Smooth muscle cell (in vitro differentiated cells): ENCODE results near the gene CTIF. TPM values are rescaled to one million over a fixed set of nuclear protein-coding genes. Genes with fewer than 3 reads are reported as not detected.

Experiments
- DNase-seq: peaks from one replicate; lab custom pipeline; 2025; ENCODE audit not compliant: unreplicated experiment; lab: John Stamatoyannopoulos, UW
- H2AFZ ChIP-seq: fragments of 200-600 bp; sonication (generic); 2 replicates; pipeline ENCODE4 v1.6.0; 2016; ENCODE audit warnings: antibody characterized with exemption, low read depth, mild to moderate bottlenecking
- H3F3A ChIP-seq: fragments of 200-600 bp; sonication (generic); 2 replicates; pipeline ENCODE4 v1.6.0; 2017; ENCODE audit warnings: antibody characterized with exemption, low read depth
- H3K27ac ChIP-seq: fragments of 200-600 bp; sonication (generic); 2 replicates; pipeline ENCODE4 v1.5.1; 2016; ENCODE audit warnings: low read depth, mild to moderate bottlenecking
- H3K27me3 ChIP-seq: fragments of 200-600 bp; sonication (generic); 2 replicates; pipeline ENCODE4 v1.6.1; 2016; ENCODE audit warnings: low read depth, mild to moderate bottlenecking
- H3K36me3 ChIP-seq: fragments of 200-600 bp; sonication (generic); 2 replicates; pipeline ENCODE4 v1.5.1; 2016; ENCODE audit warnings: low read depth
- H3K4me1 ChIP-seq: fragments of 200-600 bp; sonication (generic); 2 replicates; pipeline ENCODE4 v1.5.1; 2016; ENCODE audit warnings: low read depth
- H3K4me2 ChIP-seq: fragments of 200-600 bp; sonication (generic); 2 replicates; pipeline ENCODE4 v1.6.0; 2016; ENCODE audit warnings: mild to moderate bottlenecking
- H3K4me3 ChIP-seq: fragments of 200-600 bp; sonication (generic); 2 replicates; pipeline ENCODE4 v1.5.1; 2016; ENCODE audit warnings: mild to moderate bottlenecking
- H3K79me2 ChIP-seq: fragments of 200-600 bp; sonication (generic); 2 replicates; pipeline ENCODE4 v1.6.0; 2016; ENCODE audit warnings: low read depth, mild to moderate bottlenecking
- H3K9ac ChIP-seq: fragments of 200-600 bp; sonication (generic); 2 replicates; pipeline ENCODE4 v1.6.0; 2016; ENCODE audit warnings: low read depth
- H3K9me3 ChIP-seq: fragments of 200-600 bp; sonication (generic); replicated peaks from 2 replicates; pipeline ENCODE4 v1.5.1; 2016; ENCODE audit warnings: low read depth
- H4K20me1 ChIP-seq: fragments of 200-600 bp; sonication (generic); 2 replicates; pipeline ENCODE4 v1.6.0; 2016; ENCODE audit warnings: low read depth
- WGBS: methylation state at CpG from one replicate; pipeline ENCODE4 v1.1.7; 2016; ENCODE audit warnings: low lambda C conversion rate; 5-methylcytosine and 5-hydroxymethylcytosine counted together
- polyA plus RNA-seq: library from polyadenylated mRNA; unstranded; fragments of >200 nt; fragmentation: Nextera tagmentation; extraction: Ambion mirVana; gene quantifications from 2 replicates; pipeline ENCODE4 v1.2.1, GENCODE V29; 2016
- total RNA-seq: library from RNA; depleted of rRNA; stranded (reverse); fragments of >200 nt; gene quantifications from 2 replicates; pipeline ENCODE4 v1.2.3, GENCODE V29; 2014
- TF ChIP-seq, protein P1 (sequence below): fragments of 200-600 bp; sonication (generic); IDR thresholded peaks from 2 replicates; pipeline ENCODE4 v1.5.1; 2017; ENCODE audit warnings: borderline replicate concordance, mild to moderate bottlenecking, antibody characterized with exemption; ENCODE audit not compliant: insufficient read depth, poor library complexity, severe bottlenecking

CTIF gene
- total and polyA plus RNA-seq, 2 experiments from 2014 or later: 22.2 to 25.3 TPM

DNA sequence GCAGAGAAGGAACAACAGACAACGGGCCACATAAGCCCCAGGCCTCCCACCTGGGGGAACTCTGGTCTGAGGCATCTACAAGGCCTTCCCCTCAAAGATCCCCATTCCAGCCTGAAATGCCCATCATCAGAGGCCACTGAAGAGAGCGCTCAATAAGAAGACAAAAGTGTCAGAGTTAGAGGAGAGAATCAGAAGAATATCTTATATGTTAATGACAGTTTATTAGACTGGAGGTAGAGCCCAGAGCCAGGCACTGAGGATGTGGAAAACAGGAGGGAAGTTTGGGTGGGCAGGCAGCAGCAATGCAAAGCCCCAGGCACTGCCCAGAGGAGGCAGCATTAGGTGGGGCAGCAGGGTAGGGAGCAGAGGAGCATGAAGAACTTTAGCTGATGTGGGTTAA lies 2.9 kb upstream of the CTIF start:
- DNase-seq: no peak
- peaks cover 4% of the 10 kb centered on the region for H4K20me1 ChIP-seq
- no peaks in the 10 kb centered on the region for H3F3A ChIP-seq
- H2AFZ ChIP-seq: no peak overlapping the region
- no peak overlapping the region for H3K4me3 ChIP-seq
- H3K79me2 ChIP-seq: no peaks in the 10 kb centered on the region
- no peaks in the 10 kb centered on the region for H3K9me3 ChIP-seq
- H3K36me3 ChIP-seq: no peaks in the 10 kb centered on the region
- no peak overlapping the region for H3K27ac ChIP-seq
- TF ChIP-seq, protein P1, sequence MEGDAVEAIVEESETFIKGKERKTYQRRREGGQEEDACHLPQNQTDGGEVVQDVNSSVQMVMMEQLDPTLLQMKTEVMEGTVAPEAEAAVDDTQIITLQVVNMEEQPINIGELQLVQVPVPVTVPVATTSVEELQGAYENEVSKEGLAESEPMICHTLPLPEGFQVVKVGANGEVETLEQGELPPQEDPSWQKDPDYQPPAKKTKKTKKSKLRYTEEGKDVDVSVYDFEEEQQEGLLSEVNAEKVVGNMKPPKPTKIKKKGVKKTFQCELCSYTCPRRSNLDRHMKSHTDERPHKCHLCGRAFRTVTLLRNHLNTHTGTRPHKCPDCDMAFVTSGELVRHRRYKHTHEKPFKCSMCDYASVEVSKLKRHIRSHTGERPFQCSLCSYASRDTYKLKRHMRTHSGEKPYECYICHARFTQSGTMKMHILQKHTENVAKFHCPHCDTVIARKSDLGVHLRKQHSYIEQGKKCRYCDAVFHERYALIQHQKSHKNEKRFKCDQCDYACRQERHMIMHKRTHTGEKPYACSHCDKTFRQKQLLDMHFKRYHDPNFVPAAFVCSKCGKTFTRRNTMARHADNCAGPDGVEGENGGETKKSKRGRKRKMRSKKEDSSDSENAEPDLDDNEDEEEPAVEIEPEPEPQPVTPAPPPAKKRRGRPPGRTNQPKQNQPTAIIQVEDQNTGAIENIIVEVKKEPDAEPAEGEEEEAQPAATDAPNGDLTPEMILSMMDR: no peak
- no peak overlapping the region for H3K4me2 ChIP-seq
- H3K9ac ChIP-seq: no peak overlapping the region
- H3K27me3 ChIP-seq: no peaks in the 10 kb centered on the region
- H3K4me1 ChIP-seq: peaks cover 5% of the 10 kb centered on the region
- 93% methylated on average over 2 of the region's 2 CpGs for WGBS

DNA sequence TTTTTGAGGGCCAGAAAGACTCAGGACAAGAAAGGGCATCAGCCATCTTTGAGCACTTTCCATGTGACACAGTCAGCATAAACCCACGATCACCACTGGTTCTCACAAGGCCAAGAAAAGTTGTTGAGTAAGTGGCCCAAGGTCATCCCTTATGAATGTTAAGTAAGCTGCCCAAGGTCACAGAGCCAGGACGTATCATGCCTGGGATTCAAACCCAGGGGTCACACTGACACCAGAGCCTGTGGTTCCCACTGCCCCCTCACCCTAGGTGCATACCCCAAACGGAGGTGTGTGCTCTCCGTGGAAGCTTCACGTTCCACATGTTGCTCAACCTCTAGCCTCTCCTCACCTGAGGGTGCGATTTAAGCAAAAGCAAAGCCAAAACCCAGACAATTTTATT lies 2.3 kb upstream of the CTIF start:
- no peaks in the 10 kb centered on the region for H3K27me3 ChIP-seq
- peaks cover 1% of the 10 kb centered on the region for H3F3A ChIP-seq
- peaks cover 7% of the 10 kb centered on the region for H3K4me1 ChIP-seq
- no peak overlapping the region for H3K4me2 ChIP-seq
- no peaks in the 10 kb centered on the region for H3K9me3 ChIP-seq
- no peak for DNase-seq
- H3K36me3 ChIP-seq: no peaks in the 10 kb centered on the region
- H3K4me3 ChIP-seq: no peak overlapping the region
- no peak overlapping the region for H2AFZ ChIP-seq
- no peak overlapping the region for H3K9ac ChIP-seq
- peaks cover 1% of the 10 kb centered on the region for H3K79me2 ChIP-seq
- peaks cover 7% of the 10 kb centered on the region for H4K20me1 ChIP-seq
- TF ChIP-seq, protein P1: no peak
- H3K27ac ChIP-seq: no peak overlapping the region
- 92% methylated on average over 6 of the region's 6 CpGs for WGBS

GRCh38 chr18:48539406-48540250 lies 797 bp downstream of the CTIF start:
- no peaks in the 10 kb centered on the region for H3K27me3 ChIP-seq
- TF ChIP-seq, protein P1: no peak
- peak overlapping the region; percentile 72 for H3K4me3 ChIP-seq
- H3K4me1 ChIP-seq: peaks cover 19% of the 10 kb centered on the region
- peak overlapping the region; percentile 84 for H3K9ac ChIP-seq
- DNase-seq: peak; percentile 75
- H3K9me3 ChIP-seq: no peaks in the 10 kb centered on the region
- no peaks in the 10 kb centered on the region for H3K36me3 ChIP-seq
- H2AFZ ChIP-seq: peak overlapping the region; percentile 67
- peaks cover 39% of the 10 kb centered on the region for H4K20me1 ChIP-seq
- peaks cover 14% of the 10 kb centered on the region for H3F3A ChIP-seq
- peak overlapping the region; percentile 92 for H3K27ac ChIP-seq
- peaks cover 32% of the 10 kb centered on the region for H3K79me2 ChIP-seq
- peak overlapping the region; percentile 97 for H3K4me2 ChIP-seq
- 3% methylated on average over 56 of the region's 70 CpGs for WGBS
